ENCODE results near the gene GATA2. TPM values are rescaled to one million over a fixed set of nuclear protein-coding genes. Genes with fewer than 3 reads are reported as not detected.

GATA2 gene
- total and polyA plus RNA-seq, 2 of the 13 experiments (the other 11 are each of a cell fraction or from before 2014, with no cell fraction given): 3.5 to 6.2 TPM

- H3K4me1 ChIP-seq (ENCODE audit: insufficient read depth, low read length): no peaks in the 10 kb centered on the region
- no peak overlapping the region for H3K4me3 ChIP-seq (replicated peaks in 1 of 3; ENCODE audit: insufficient read depth in 1 of 3, low read depth in 2 of 3, low read length in 3 of 3)
- no peak overlapping the region for H3K27ac ChIP-seq (ENCODE audit: extremely low read length, insufficient read depth, low read length)
- ATAC-seq (no peak; the same call in 2 of the 3 replicates), FAIRE-seq (no peak), DNase-seq (ENCODE audit: low spot score) (no peak)
- no peak overlapping the region for H2AFZ ChIP-seq (ENCODE audit: low read length)
- H3K27me3 ChIP-seq (ENCODE audit: control insufficient read depth in 1 of 2, insufficient read depth in 2 of 2, low read length in 2 of 2): peaks cover 6 to 35% of the 10 kb centered on the region in 2 experiments
- no peaks in the 10 kb centered on the region for H3K79me2 ChIP-seq (ENCODE audit: insufficient read depth, low read length)
- ChIA-PET POLR2A (no interaction called here), CTCF (ENCODE audit: low intra/inter-chr PET ratio, low total read pairs) (no interaction called here)
- intact Hi-C loops (cut with micrococcal nuclease; ENCODE audit: unreplicated experiment): no loop called here
- H3K36me3 ChIP-seq (replicated peaks in 1 of 2; ENCODE audit: control insufficient read depth in 1 of 2, insufficient read depth in 2 of 2, low read length in 2 of 2): no peaks in the 10 kb centered on the region
- BruUV-seq (replicated peaks): no TSS peak
- in situ Hi-C loops (cut with HindIII; ENCODE audit: extremely low pct_ligation_motif_present, low pct_unique_long_range_greater_than_20kb): no loop called here
- WGBS (ENCODE audit: low lambda C conversion rate): 36% methylated on average over 9 of the region's 10 CpGs
- no peaks in the 10 kb centered on the region for H3K9me3 ChIP-seq (ENCODE audit: low read length)
- no peak overlapping the region for H3K9ac ChIP-seq (ENCODE audit: insufficient read depth, low read depth, low read length)
- H4K20me1 ChIP-seq (ENCODE audit: insufficient read depth, low read length): no peaks in the 10 kb centered on the region
- TF ChIP-seq ZBTB1 (CRISPR knock-in tag; IDR thresholded peaks at IDR 0.05; ENCODE audit: borderline replicate concordance): no peak
- TF ChIP-seq ZEB1 (IDR thresholded peaks at IDR 0.05; ENCODE audit: insufficient replicate concordance, low read depth): no peak
- no peak for TF ChIP-seq ZNF597 (CRISPR knock-in tag; IDR thresholded peaks at IDR 0.05)
- no peak for TF ChIP-seq ARNT (IDR thresholded peaks at IDR 0.05)
- no peak for TF ChIP-seq IKZF4 (CRISPR knock-in tag; IDR thresholded peaks at IDR 0.05; ENCODE audit: borderline replicate concordance, low read depth, not compliant biosample characterization)
- no peak for TF ChIP-seq ZNF484 (CRISPR knock-in tag; IDR thresholded peaks at IDR 0.05; ENCODE audit: borderline replicate concordance, low read depth)
- H3K4me2 ChIP-seq (ENCODE audit: low read depth, low read length): no peak overlapping the region
These were observed 31.6 kb upstream of the GATA2 start for GRCh38 chr3:128524374-128525299.
